ENCODE data around the gene PARP9. TPM values are rescaled to one million over a fixed set of nuclear protein-coding genes. Genes with fewer than 3 reads are reported as not detected.

Gene PARP9
- total RNA-seq, result 29.6 TPM

GRCh38 chr3:122564155-122564912, at the start of gene PARP9, which contains the start of gene DTX3L:
Gene PARP9, minus strand, starts transcription at chr3:122564300. Its CDS starts 4,680 bp downstream, at chr3:122559620.
Gene DTX3L, plus strand, starts transcription at chr3:122564338. Its CDS starts 89 bp downstream, at chr3:122564427.
- peak; percentile 83 for DNase-seq (ENCODE audit: low spot score)

- DNase-seq (ENCODE audit: low spot score), result no peak
These were observed 48.6 kb upstream of the PARP9 start for GRCh38 chr3:122612696-122613095.

GRCh38 chr3:122609798-122610559, 45.9 kb upstream of the PARP9 start:
- no peak for DNase-seq (ENCODE audit: low spot score)

- no peak for DNase-seq (ENCODE audit: low spot score)
These were observed 44.8 kb upstream of the PARP9 start for GRCh38 chr3:122608916-122609315.

GRCh38 chr3:122606330-122606729, 42.2 kb upstream of the PARP9 start:
- no peak for DNase-seq (ENCODE audit: low spot score)

GRCh38 chr3:122603056-122603455, 39.0 kb upstream of the PARP9 start:
- DNase-seq (ENCODE audit: low spot score), result no peak

- peak; percentile 10 for DNase-seq (ENCODE audit: low spot score)
These were observed 38.1 kb upstream of the PARP9 start for GRCh38 chr3:122602011-122602710.

GRCh38 chr3:122598556-122598955, 34.5 kb upstream of the PARP9 start:
- DNase-seq (ENCODE audit: low spot score), result no peak

- DNase-seq (ENCODE audit: low spot score), result no peak
These were observed 34.1 kb upstream of the PARP9 start for GRCh38 chr3:122598151-122598550.

- DNase-seq (ENCODE audit: low spot score), result no peak
These were observed 29.9 kb upstream of the PARP9 start for GRCh38 chr3:122594025-122594424.

GRCh38 chr3:122590610-122591009, 26.5 kb upstream of the PARP9 start:
- no peak for DNase-seq (ENCODE audit: low spot score)

GRCh38 chr3:122589297-122589696, 25.2 kb upstream of the PARP9 start:
- no peak for DNase-seq (ENCODE audit: low spot score)

- no peak for DNase-seq (ENCODE audit: low spot score)
These were observed 23.5 kb upstream of the PARP9 start for GRCh38 chr3:122587572-122587971.

GRCh38 chr3:122586773-122587485, 22.8 kb upstream of the PARP9 start:
- no peak for DNase-seq (ENCODE audit: low spot score)

- DNase-seq (ENCODE audit: low spot score), result no peak
These were observed 22.0 kb upstream of the PARP9 start for GRCh38 chr3:122586098-122586497.

GRCh38 chr3:122582390-122582789, 18.3 kb upstream of the PARP9 start:
- DNase-seq (ENCODE audit: low spot score), result no peak

GRCh38 chr3:122581622-122582021, 17.5 kb upstream of the PARP9 start:
- DNase-seq (ENCODE audit: low spot score), result no peak

- DNase-seq (ENCODE audit: low spot score), result no peak
These were observed 16.4 kb upstream of the PARP9 start for GRCh38 chr3:122580470-122580869.

GRCh38 chr3:122578069-122578740, 14.1 kb upstream of the PARP9 start:
- DNase-seq (ENCODE audit: low spot score), result no peak

GRCh38 chr3:122577409-122578031, 13.4 kb upstream of the PARP9 start, which contains the start of gene PARP15:
Gene PARP15, plus strand, starts transcription at chr3:122577650. Its CDS starts 18 bp downstream, at chr3:122577668.
- no peak for DNase-seq (ENCODE audit: low spot score)

Measured in mucosa of gallbladder (tissue), 1 donor.